ENCODE measurements around the gene ATP2B2.

- no peak for TF ChIP-seq CTCF (IDR thresholded peaks at IDR 0.05)
- no peak for TF ChIP-seq EZH2 (IDR thresholded peaks at IDR 0.05; ENCODE audit: borderline replicate concordance, insufficient read depth, low read depth, low read length, poor library complexity, severe bottlenecking)
Measured at GRCh38 chr3:10511809-10512494, 6.6 kb upstream of the ATP2B2 start.

All from B cell (primary cell).